ENCODE measurements around the gene FAM168A.

GRCh38 chr11:73406131-73406530 is 191.8 kb downstream of the FAM168A start:
- TF ChIP-seq, protein P1, sequence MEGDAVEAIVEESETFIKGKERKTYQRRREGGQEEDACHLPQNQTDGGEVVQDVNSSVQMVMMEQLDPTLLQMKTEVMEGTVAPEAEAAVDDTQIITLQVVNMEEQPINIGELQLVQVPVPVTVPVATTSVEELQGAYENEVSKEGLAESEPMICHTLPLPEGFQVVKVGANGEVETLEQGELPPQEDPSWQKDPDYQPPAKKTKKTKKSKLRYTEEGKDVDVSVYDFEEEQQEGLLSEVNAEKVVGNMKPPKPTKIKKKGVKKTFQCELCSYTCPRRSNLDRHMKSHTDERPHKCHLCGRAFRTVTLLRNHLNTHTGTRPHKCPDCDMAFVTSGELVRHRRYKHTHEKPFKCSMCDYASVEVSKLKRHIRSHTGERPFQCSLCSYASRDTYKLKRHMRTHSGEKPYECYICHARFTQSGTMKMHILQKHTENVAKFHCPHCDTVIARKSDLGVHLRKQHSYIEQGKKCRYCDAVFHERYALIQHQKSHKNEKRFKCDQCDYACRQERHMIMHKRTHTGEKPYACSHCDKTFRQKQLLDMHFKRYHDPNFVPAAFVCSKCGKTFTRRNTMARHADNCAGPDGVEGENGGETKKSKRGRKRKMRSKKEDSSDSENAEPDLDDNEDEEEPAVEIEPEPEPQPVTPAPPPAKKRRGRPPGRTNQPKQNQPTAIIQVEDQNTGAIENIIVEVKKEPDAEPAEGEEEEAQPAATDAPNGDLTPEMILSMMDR (IDR thresholded peaks at IDR 0.05; ENCODE audit: low read length), result no peak
- no peak for TF ChIP-seq EZH2 (optimal IDR thresholded peaks at IDR 0.05; ENCODE audit: low read depth, low read length)
- no peak for TF ChIP-seq EZH2phosphoT487 (IDR thresholded peaks at IDR 0.05; ENCODE audit: low read length)
